ENCODE results near the gene RGP1. TPM values are rescaled to one million over a fixed set of nuclear protein-coding genes. Genes with fewer than 3 reads are reported as not detected.

RGP1 gene
- total and polyA plus RNA-seq, 7 donors = 10.7 to 51.0 (median 34.6) TPM

DNA sequence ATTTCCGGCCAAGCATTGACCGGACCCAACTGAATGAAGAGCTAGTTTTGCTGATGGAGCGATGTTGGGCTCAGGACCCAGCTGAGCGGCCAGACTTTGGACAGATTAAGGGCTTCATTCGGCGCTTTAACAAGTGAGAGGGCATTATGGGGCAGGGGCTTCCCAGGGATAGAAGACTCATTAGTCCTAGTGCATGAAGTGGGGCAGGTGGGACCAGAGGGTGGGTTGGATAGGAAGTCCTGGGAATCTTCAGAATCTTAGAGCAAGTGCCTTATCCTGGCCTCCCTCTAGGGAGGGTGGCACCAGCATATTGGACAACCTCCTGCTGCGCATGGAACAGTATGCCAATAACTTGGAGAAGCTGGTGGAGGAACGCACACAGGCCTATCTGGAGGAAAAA is 57.0 kb downstream of the RGP1 start:
- TF ChIP-seq, protein P1, sequence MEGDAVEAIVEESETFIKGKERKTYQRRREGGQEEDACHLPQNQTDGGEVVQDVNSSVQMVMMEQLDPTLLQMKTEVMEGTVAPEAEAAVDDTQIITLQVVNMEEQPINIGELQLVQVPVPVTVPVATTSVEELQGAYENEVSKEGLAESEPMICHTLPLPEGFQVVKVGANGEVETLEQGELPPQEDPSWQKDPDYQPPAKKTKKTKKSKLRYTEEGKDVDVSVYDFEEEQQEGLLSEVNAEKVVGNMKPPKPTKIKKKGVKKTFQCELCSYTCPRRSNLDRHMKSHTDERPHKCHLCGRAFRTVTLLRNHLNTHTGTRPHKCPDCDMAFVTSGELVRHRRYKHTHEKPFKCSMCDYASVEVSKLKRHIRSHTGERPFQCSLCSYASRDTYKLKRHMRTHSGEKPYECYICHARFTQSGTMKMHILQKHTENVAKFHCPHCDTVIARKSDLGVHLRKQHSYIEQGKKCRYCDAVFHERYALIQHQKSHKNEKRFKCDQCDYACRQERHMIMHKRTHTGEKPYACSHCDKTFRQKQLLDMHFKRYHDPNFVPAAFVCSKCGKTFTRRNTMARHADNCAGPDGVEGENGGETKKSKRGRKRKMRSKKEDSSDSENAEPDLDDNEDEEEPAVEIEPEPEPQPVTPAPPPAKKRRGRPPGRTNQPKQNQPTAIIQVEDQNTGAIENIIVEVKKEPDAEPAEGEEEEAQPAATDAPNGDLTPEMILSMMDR (IDR thresholded peaks at IDR 0.05) = no peak
- H3K4me1 ChIP-seq = peaks cover 2% of the 10 kb centered on the region
- H3K27me3 ChIP-seq (ENCODE audit: insufficient read depth in 3 of 3, low read length in 2 of 3) = no peaks in the 10 kb centered on the region
- ATAC-seq (no peak), DNase-seq (no peak)
- H3K4me3 ChIP-seq = no peak overlapping the region
- 97% methylated on average over 8 of the region's 8 CpGs for WGBS, 3 donors
- H3K9me3 ChIP-seq = no peaks in the 10 kb centered on the region
- H3K27ac ChIP-seq = no peak overlapping the region
- intact Hi-C loops (cut with DNase I) = no loop called here
- H3K36me3 ChIP-seq (ENCODE audit: insufficient read depth in 1 of 2, low read depth in 1 of 2) = peaks cover 0 to 81% of the 10 kb centered on the region in 2 donors

Other genes starting within 250 kb of the RGP1 start
- gene TESK1, start 144.0 kb upstream of the RGP1 start, total RNA-seq = 10 to 100 TPM; 44.4 to 81.0 (median 56.8) TPM
- gene TESK1, start 144.0 kb upstream of the RGP1 start, polyA plus RNA-seq = 10 to 100 TPM; 59.4 to 73.6 (median 70.7) TPM
- gene CD72, start 130.9 kb upstream of the RGP1 start, total RNA-seq = under 1 TPM; 0.57 to 0.71 (median 0.64) TPM
- gene CD72, start 130.9 kb upstream of the RGP1 start, polyA plus RNA-seq = 1 to 10 TPM in 1 of 3 donors, under 1 TPM in 2; 0.46 to 1.2 (median 0.68) TPM
- gene SIT1, start 98.4 kb upstream of the RGP1 start, total RNA-seq = under 1 TPM; 0.23 to 0.34 (median 0.28) TPM
- gene SIT1, start 98.4 kb upstream of the RGP1 start, polyA plus RNA-seq = under 1 TPM in 2 of 3 donors, not detected in 1; 0.08 to 0.10 TPM
- gene RMRP, start 91.3 kb upstream of the RGP1 start, total RNA-seq = over 10,000 TPM in 1 of 4 donors, 1,000 to 10,000 TPM in 3; 3,787 to 10,280 (median 6,744) TPM
- gene RMRP, start 91.3 kb upstream of the RGP1 start, polyA plus RNA-seq = 10 to 100 TPM in 1 of 3 donors, not detected in 2; 26.8 TPM
- gene CCDC107, start 91.0 kb upstream of the RGP1 start, total RNA-seq = 10 to 100 TPM; 15.4 to 39.4 (median 27.5) TPM
- 10 to 100 TPM; 21.5 to 49.4 (median 36.3) TPM for gene CCDC107, start 91.0 kb upstream of the RGP1 start, polyA plus RNA-seq
- gene ARHGEF39, start 84.1 kb upstream of the RGP1 start, total RNA-seq = under 1 TPM in 3 of 4 donors, not detected in 1; 0.07 to 0.21 (median 0.10) TPM
- gene ARHGEF39, start 84.1 kb upstream of the RGP1 start, polyA plus RNA-seq = under 1 TPM; 0.20 to 0.79 (median 0.29) TPM
- gene CA9, start 75.4 kb upstream of the RGP1 start, total RNA-seq = not detected
- under 1 TPM; 0.03 to 0.49 (median 0.05) TPM for gene CA9, start 75.4 kb upstream of the RGP1 start, polyA plus RNA-seq
- over 10,000 TPM in 1 of 4 donors, 1,000 to 10,000 TPM in 3; 6,047 to 11,456 (median 7,939) TPM for gene TPM2, start 59.4 kb upstream of the RGP1 start, total RNA-seq
- over 10,000 TPM in 2 of 3 donors, 1,000 to 10,000 TPM in 1; 6,654 to 16,334 (median 13,470) TPM for gene TPM2, start 59.4 kb upstream of the RGP1 start, polyA plus RNA-seq
- gene TLN1, start 17.1 kb upstream of the RGP1 start, total RNA-seq = 100 to 1,000 TPM; 146 to 212 (median 152) TPM
- gene TLN1, start 17.1 kb upstream of the RGP1 start, polyA plus RNA-seq = 100 to 1,000 TPM in 1 of 3 donors, 10 to 100 TPM in 2; 88.2 to 320 (median 96.5) TPM
- 10 to 100 TPM; 16.1 to 22.4 (median 20.5) TPM for gene CREB3, start 16.6 kb upstream of the RGP1 start, total RNA-seq
- gene CREB3, start 16.6 kb upstream of the RGP1 start, polyA plus RNA-seq = 10 to 100 TPM; 20.9 to 55.1 (median 27.8) TPM
- 10 to 100 TPM; 36.1 to 83.6 (median 50.1) TPM for gene GBA2, start 59 bp upstream of the RGP1 start, total RNA-seq
- 100 to 1,000 TPM in 1 of 3 donors, 10 to 100 TPM in 2; 47.0 to 107 (median 47.4) TPM for gene GBA2, start 59 bp upstream of the RGP1 start, polyA plus RNA-seq
- gene MSMP, start 5.0 kb downstream of the RGP1 start, total RNA-seq = not detected
- gene MSMP, start 5.0 kb downstream of the RGP1 start, polyA plus RNA-seq = 1 to 10 TPM in 1 of 3 donors, under 1 TPM in 1, not detected in 1; 0.16 to 1.2 TPM
- gene NPR2, start 42.3 kb downstream of the RGP1 start, total RNA-seq = 10 to 100 TPM; 14.7 to 28.4 (median 18.3) TPM
- gene NPR2, start 42.3 kb downstream of the RGP1 start, polyA plus RNA-seq = 10 to 100 TPM in 1 of 3 donors, 1 to 10 TPM in 2; 8.7 to 27.2 (median 9.2) TPM
- 1 to 10 TPM in 1 of 4 donors, under 1 TPM in 3; 0.39 to 1.3 (median 0.94) TPM for gene SPAG8, start 63.0 kb downstream of the RGP1 start, total RNA-seq
- gene SPAG8, start 63.0 kb downstream of the RGP1 start, polyA plus RNA-seq = 1 to 10 TPM in 1 of 3 donors, under 1 TPM in 2; 0.25 to 1.2 (median 0.56) TPM
- gene HINT2, start 65.8 kb downstream of the RGP1 start, total RNA-seq = 10 to 100 TPM; 36.5 to 53.9 (median 42.3) TPM
- 10 to 100 TPM; 43.8 to 64.7 (median 48.1) TPM for gene HINT2, start 65.8 kb downstream of the RGP1 start, polyA plus RNA-seq
- gene FAM221B, start 79.4 kb downstream of the RGP1 start, total RNA-seq = not detected
- not detected for gene FAM221B, start 79.4 kb downstream of the RGP1 start, polyA plus RNA-seq
- 10 to 100 TPM in 2 of 4 donors, 1 to 10 TPM in 2; 8.9 to 18.5 (median 11.6) TPM for gene TMEM8B, start 79.9 kb downstream of the RGP1 start, total RNA-seq
- gene TMEM8B, start 79.9 kb downstream of the RGP1 start, polyA plus RNA-seq = 1 to 10 TPM; 2.8 to 5.9 (median 3.9) TPM
- gene OR13J1, start 121.1 kb downstream of the RGP1 start, total RNA-seq = not detected
- gene OR13J1, start 121.1 kb downstream of the RGP1 start, polyA plus RNA-seq = not detected
- 1 to 10 TPM in 3 of 4 donors, under 1 TPM in 1; 0.95 to 4.9 (median 3.0) TPM for gene HRCT1, start 156.9 kb downstream of the RGP1 start, total RNA-seq
- 1 to 10 TPM in 2 of 3 donors, under 1 TPM in 1; 0.59 to 5.4 (median 1.6) TPM for gene HRCT1, start 156.9 kb downstream of the RGP1 start, polyA plus RNA-seq
- gene SPAAR, start 160.2 kb downstream of the RGP1 start, total RNA-seq = 1 to 10 TPM; 2.5 to 4.6 (median 4.0) TPM
- 1 to 10 TPM; 3.2 to 3.9 (median 3.6) TPM for gene SPAAR, start 160.2 kb downstream of the RGP1 start, polyA plus RNA-seq
- not detected for gene OR2S2, start 208.9 kb downstream of the RGP1 start, total RNA-seq
- not detected for gene OR2S2, start 208.9 kb downstream of the RGP1 start, polyA plus RNA-seq

Measured in psoas muscle (tissue), 8 donors.